GM23338 (cell line): Measurements from ENCODE around the gene KRTAP10-1. TPM values are rescaled to one million over a fixed set of nuclear protein-coding genes. Genes with fewer than 3 reads are reported as not detected.

Source experiments
- ATAC-seq: fragments of 200-7000 bp; cut with Tn5 transposase; 3 replicates; pipeline ENCODE4 v1.9.1; 2020
- DNase-seq: peaks from one replicate; pipeline ENCODE4 v3.0.0-alpha.2; 2015; ENCODE audit warnings: low spot score
- H2AFZ ChIP-seq: fragments of 200-600 bp; sonication (generic); 2 replicates; pipeline ENCODE4 v1.8.0; 2016; ENCODE audit warnings: antibody characterized with exemption, mild to moderate bottlenecking, moderate library complexity
- H3F3A ChIP-seq: fragments of 200-600 bp; sonication (generic); replicated peaks from 2 replicates; pipeline ENCODE4 v1.8.0; 2017; ENCODE audit warnings: antibody characterized with exemption, mixed run types, low read depth
- H3K27ac ChIP-seq: fragments of 200-600 bp; sonication (generic); 2 replicates; pipeline ENCODE4 v1.6.1; 2016; ENCODE audit warnings: low read depth
- H3K27me3 ChIP-seq: fragments of 200-600 bp; sonication (generic); 2 replicates; pipeline ENCODE4 v1.8.0; 2016; ENCODE audit warnings: mild to moderate bottlenecking, mixed run types, moderate library complexity; ENCODE audit not compliant: insufficient read depth
- H3K36me3 ChIP-seq: fragments of 200-600 bp; sonication (generic); 2 replicates; pipeline ENCODE4 v1.8.0; 2016; ENCODE audit warnings: mild to moderate bottlenecking; ENCODE audit not compliant: insufficient read depth
- H3K4me1 ChIP-seq: fragments of 200-600 bp; sonication (generic); 2 replicates; pipeline ENCODE4 v1.8.0; 2016; ENCODE audit warnings: mild to moderate bottlenecking, moderate library complexity; ENCODE audit not compliant: insufficient read depth
- H3K4me2 ChIP-seq: fragments of 200-600 bp; sonication (generic); 2 replicates; pipeline ENCODE4 v1.7.1; 2017; ENCODE audit warnings: mixed run types
- H3K4me3 ChIP-seq: fragments of 200-600 bp; sonication (generic); 2 replicates; pipeline ENCODE4 v1.6.1; 2016; ENCODE audit warnings: mixed run types
- H3K79me2 ChIP-seq: fragments of 200-600 bp; sonication (generic); replicated peaks from 2 replicates; pipeline ENCODE4 v1.8.0; 2017; ENCODE audit warnings: mild to moderate bottlenecking; ENCODE audit not compliant: insufficient read depth
- H3K9me2 ChIP-seq: fragments of 200-600 bp; sonication (generic); 2 replicates; pipeline ENCODE4 v1.8.0; 2017; ENCODE audit not compliant: insufficient read depth
- H4K20me1 ChIP-seq: fragments of 200-600 bp; sonication (generic); replicated peaks from 2 replicates; pipeline ENCODE4 v1.8.0; 2017; ENCODE audit warnings: mild to moderate bottlenecking; ENCODE audit not compliant: insufficient read depth
- H3K27ac Mint-ChIP-seq: 2 replicates; pipeline ENCODE4 v1.8.0; 2020; ENCODE audit warnings: inconsistent platforms, mild to moderate bottlenecking, moderate library complexity, mixed read lengths
- H3K27me3 Mint-ChIP-seq: 3 replicates; pipeline ENCODE4 v1.8.0; 2022; ENCODE audit warnings: low read depth, mild to moderate bottlenecking, moderate library complexity, mixed read lengths, inconsistent platforms; ENCODE audit not compliant: insufficient read depth, poor library complexity
- H3K36me3 Mint-ChIP-seq: 3 replicates; pipeline ENCODE4 v1.8.0; 2021; ENCODE audit warnings: low read depth, mild to moderate bottlenecking, inconsistent platforms, moderate library complexity, mixed read lengths
- H3K4me1 Mint-ChIP-seq: 3 replicates; pipeline ENCODE4 v1.8.0; 2020; ENCODE audit warnings: mild to moderate bottlenecking, inconsistent platforms, mixed read lengths
- H3K4me3 Mint-ChIP-seq: 3 replicates; pipeline ENCODE4 v1.8.0; 2021; ENCODE audit warnings: moderate library complexity, mild to moderate bottlenecking, inconsistent platforms, mixed read lengths
- H3K9me3 Mint-ChIP-seq: 3 replicates; pipeline ENCODE4 v1.8.0; 2020; ENCODE audit warnings: moderate library complexity, mild to moderate bottlenecking, inconsistent platforms, mixed read lengths
- CREB1 ChIP-seq: fragments of 250-450 bp; sonication (Bioruptor Pico); IDR thresholded peaks from 2 replicates; pipeline ENCODE4 v1.5.0; 2020; ENCODE audit warnings: low read depth, mild to moderate bottlenecking, moderate library complexity
- EZH2 ChIP-seq: fragments of 200-600 bp; sonication (generic); IDR thresholded peaks from one replicate; pipeline ENCODE4 v1.8.0; 2017; ENCODE audit warnings: antibody characterized with exemption, mild to moderate bottlenecking, low read depth; ENCODE audit not compliant: unreplicated experiment
- JUNB ChIP-seq: IDR thresholded peaks from one replicate; pipeline ENCODE4 v1.6.1; 2016; ENCODE audit warnings: antibody characterized with exemption; ENCODE audit not compliant: unreplicated experiment
- NANOG ChIP-seq: IDR thresholded peaks from 2 replicates; pipeline ENCODE4 v1.6.1; 2016; ENCODE audit warnings: antibody characterized with exemption, borderline replicate concordance
- POLR2AphosphoS5 ChIP-seq: IDR thresholded peaks from 2 replicates; pipeline ENCODE4 v1.6.1; 2016; ENCODE audit warnings: antibody characterized with exemption, low read depth
- REST ChIP-seq: IDR thresholded peaks from one replicate; pipeline ENCODE4 v1.6.1; 2018; ENCODE audit warnings: antibody characterized with exemption; ENCODE audit not compliant: unreplicated experiment
- ZNF114 ChIP-seq: fragments of 250-450 bp; sonication (Bioruptor Pico); IDR thresholded peaks from 2 replicates; pipeline ENCODE4 v1.5.0; 2020; ENCODE audit warnings: mild to moderate bottlenecking, moderate library complexity
- polyA plus RNA-seq: library from polyadenylated mRNA; unstranded; fragments of >200 nt; fragmentation: Nextera tagmentation; extraction: Ambion mirVana; gene quantifications from 2 replicates; pipeline ENCODE4 v1.2.1, GENCODE V29; 2016
- total RNA-seq: library from RNA; depleted of rRNA; stranded (reverse); fragments of >200 nt; shearing (Covaris generic); gene quantifications from 2 replicates; pipeline ENCODE4 v1.2.3, GENCODE V29; 2014
- TF ChIP-seq, protein P1 (sequence below), 2 experiments: fragments of 200-600 bp in 1 of 2; sonication (generic) in 1 of 2; conservative IDR thresholded peaks; 2 replicates each; pipeline versions ENCODE4 v1.5.1 to v1.6.1; 2016 to 2017; ENCODE audit warnings: antibody characterized with exemption in 2 of 2, low read depth in 2 of 2, mild to moderate bottlenecking in 2 of 2, moderate library complexity in 1 of 2
- TF ChIP-seq, protein P2 (sequence below): IDR thresholded peaks from 2 replicates; pipeline ENCODE4 v1.6.1; 2016; ENCODE audit warnings: antibody characterized with exemption
- TF ChIP-seq, protein P3 (sequence below): fragments of 250-450 bp; sonication (Bioruptor Pico); IDR thresholded peaks from 2 replicates; pipeline ENCODE4 v1.5.0; 2020; ENCODE audit warnings: mild to moderate bottlenecking, moderate library complexity

Gene KRTAP10-1
- total and polyA plus RNA-seq, 2 experiments from 2014 or later: not detected

DNA sequence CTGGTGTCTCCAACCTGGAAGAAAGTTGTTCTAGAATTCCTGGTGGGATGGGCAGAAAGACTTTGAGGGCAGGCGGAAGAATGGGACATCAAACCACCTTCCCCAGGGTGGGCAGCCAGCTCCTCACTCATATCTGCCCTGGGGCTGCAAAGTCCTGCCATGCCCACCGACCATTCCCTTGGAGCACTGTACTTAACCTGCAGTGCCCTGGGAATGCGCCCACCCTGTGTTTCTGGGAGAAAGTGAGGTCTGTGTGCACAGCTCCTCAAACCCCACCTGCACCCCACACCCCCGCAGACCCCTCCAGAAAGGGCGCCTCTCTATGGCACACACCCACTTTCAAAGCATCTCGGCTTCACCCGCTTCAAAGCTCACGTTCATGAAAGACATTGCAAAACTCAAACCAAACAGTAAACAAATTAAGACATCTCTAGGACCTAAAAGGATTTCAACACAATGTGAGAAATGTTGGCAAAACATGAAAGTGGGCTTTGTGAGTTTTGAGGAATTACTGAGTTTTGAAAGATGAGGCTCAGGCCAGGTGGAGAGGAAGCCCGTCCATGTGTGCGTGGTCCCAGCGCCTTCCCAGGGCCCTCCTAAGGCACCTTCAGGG, 25.1 kb downstream of the KRTAP10-1 start (continued):
- TF ChIP-seq CREB1 (CRISPR knock-in tag) (no peak), JUNB (no peak), REST (no peak), EZH2 (no peak), NANOG (no peak)
- TF ChIP-seq, protein P1, sequence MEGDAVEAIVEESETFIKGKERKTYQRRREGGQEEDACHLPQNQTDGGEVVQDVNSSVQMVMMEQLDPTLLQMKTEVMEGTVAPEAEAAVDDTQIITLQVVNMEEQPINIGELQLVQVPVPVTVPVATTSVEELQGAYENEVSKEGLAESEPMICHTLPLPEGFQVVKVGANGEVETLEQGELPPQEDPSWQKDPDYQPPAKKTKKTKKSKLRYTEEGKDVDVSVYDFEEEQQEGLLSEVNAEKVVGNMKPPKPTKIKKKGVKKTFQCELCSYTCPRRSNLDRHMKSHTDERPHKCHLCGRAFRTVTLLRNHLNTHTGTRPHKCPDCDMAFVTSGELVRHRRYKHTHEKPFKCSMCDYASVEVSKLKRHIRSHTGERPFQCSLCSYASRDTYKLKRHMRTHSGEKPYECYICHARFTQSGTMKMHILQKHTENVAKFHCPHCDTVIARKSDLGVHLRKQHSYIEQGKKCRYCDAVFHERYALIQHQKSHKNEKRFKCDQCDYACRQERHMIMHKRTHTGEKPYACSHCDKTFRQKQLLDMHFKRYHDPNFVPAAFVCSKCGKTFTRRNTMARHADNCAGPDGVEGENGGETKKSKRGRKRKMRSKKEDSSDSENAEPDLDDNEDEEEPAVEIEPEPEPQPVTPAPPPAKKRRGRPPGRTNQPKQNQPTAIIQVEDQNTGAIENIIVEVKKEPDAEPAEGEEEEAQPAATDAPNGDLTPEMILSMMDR (conservative IDR thresholded peaks at IDR 0.05; ENCODE audit: low read depth in 2 of 2): no peak
- TF ChIP-seq, protein P2, sequence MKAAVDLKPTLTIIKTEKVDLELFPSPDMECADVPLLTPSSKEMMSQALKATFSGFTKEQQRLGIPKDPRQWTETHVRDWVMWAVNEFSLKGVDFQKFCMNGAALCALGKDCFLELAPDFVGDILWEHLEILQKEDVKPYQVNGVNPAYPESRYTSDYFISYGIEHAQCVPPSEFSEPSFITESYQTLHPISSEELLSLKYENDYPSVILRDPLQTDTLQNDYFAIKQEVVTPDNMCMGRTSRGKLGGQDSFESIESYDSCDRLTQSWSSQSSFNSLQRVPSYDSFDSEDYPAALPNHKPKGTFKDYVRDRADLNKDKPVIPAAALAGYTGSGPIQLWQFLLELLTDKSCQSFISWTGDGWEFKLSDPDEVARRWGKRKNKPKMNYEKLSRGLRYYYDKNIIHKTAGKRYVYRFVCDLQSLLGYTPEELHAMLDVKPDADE: no peak

DNA sequence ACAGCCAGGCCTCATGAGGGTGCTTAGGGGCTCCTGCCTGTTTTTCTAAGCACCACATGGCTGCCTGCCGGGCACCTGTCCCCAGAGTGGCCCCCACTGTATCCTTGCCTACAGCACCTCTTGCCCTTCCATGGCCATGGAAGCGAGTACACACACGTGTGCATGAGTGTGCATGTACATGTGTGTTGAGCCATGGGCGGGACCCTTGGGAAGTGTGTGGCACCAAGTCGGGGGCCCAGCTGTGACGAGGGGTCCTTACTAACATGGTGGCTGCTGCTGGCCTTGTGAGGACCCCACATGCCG, 25.8 kb downstream of the KRTAP10-1 start:
- Histone ChIP-seq H3K9me2 (0 out of 2 replicates have a peak, but pooled peaks cover 6% of the 10 kb centered on the region), H3K79me2 (no peaks in the 10 kb centered on the region), H3K27ac (no peak overlapping the region), H4K20me1 (no peaks in the 10 kb centered on the region), H3K4me2 (no peak overlapping the region), H2AFZ (no peak overlapping the region), H3K4me1 (no peaks in the 10 kb centered on the region), H3K27me3 (no peaks in the 10 kb centered on the region), H3K36me3 (no peaks in the 10 kb centered on the region), H3K4me3 (no peak overlapping the region), H3F3A (no peaks in the 10 kb centered on the region)
- no peaks in the 10 kb centered on the region; the same call in 2 of the 3 replicates for H3K4me1 Mint-ChIP-seq
- DNase-seq (no peak), ATAC-seq (no peak)
- H3K27me3 Mint-ChIP-seq: peaks cover 13% of the 10 kb centered on the region
- no peak overlapping the region for H3K27ac Mint-ChIP-seq
- TF ChIP-seq ZNF114: no peak
- TF ChIP-seq, protein P3, sequence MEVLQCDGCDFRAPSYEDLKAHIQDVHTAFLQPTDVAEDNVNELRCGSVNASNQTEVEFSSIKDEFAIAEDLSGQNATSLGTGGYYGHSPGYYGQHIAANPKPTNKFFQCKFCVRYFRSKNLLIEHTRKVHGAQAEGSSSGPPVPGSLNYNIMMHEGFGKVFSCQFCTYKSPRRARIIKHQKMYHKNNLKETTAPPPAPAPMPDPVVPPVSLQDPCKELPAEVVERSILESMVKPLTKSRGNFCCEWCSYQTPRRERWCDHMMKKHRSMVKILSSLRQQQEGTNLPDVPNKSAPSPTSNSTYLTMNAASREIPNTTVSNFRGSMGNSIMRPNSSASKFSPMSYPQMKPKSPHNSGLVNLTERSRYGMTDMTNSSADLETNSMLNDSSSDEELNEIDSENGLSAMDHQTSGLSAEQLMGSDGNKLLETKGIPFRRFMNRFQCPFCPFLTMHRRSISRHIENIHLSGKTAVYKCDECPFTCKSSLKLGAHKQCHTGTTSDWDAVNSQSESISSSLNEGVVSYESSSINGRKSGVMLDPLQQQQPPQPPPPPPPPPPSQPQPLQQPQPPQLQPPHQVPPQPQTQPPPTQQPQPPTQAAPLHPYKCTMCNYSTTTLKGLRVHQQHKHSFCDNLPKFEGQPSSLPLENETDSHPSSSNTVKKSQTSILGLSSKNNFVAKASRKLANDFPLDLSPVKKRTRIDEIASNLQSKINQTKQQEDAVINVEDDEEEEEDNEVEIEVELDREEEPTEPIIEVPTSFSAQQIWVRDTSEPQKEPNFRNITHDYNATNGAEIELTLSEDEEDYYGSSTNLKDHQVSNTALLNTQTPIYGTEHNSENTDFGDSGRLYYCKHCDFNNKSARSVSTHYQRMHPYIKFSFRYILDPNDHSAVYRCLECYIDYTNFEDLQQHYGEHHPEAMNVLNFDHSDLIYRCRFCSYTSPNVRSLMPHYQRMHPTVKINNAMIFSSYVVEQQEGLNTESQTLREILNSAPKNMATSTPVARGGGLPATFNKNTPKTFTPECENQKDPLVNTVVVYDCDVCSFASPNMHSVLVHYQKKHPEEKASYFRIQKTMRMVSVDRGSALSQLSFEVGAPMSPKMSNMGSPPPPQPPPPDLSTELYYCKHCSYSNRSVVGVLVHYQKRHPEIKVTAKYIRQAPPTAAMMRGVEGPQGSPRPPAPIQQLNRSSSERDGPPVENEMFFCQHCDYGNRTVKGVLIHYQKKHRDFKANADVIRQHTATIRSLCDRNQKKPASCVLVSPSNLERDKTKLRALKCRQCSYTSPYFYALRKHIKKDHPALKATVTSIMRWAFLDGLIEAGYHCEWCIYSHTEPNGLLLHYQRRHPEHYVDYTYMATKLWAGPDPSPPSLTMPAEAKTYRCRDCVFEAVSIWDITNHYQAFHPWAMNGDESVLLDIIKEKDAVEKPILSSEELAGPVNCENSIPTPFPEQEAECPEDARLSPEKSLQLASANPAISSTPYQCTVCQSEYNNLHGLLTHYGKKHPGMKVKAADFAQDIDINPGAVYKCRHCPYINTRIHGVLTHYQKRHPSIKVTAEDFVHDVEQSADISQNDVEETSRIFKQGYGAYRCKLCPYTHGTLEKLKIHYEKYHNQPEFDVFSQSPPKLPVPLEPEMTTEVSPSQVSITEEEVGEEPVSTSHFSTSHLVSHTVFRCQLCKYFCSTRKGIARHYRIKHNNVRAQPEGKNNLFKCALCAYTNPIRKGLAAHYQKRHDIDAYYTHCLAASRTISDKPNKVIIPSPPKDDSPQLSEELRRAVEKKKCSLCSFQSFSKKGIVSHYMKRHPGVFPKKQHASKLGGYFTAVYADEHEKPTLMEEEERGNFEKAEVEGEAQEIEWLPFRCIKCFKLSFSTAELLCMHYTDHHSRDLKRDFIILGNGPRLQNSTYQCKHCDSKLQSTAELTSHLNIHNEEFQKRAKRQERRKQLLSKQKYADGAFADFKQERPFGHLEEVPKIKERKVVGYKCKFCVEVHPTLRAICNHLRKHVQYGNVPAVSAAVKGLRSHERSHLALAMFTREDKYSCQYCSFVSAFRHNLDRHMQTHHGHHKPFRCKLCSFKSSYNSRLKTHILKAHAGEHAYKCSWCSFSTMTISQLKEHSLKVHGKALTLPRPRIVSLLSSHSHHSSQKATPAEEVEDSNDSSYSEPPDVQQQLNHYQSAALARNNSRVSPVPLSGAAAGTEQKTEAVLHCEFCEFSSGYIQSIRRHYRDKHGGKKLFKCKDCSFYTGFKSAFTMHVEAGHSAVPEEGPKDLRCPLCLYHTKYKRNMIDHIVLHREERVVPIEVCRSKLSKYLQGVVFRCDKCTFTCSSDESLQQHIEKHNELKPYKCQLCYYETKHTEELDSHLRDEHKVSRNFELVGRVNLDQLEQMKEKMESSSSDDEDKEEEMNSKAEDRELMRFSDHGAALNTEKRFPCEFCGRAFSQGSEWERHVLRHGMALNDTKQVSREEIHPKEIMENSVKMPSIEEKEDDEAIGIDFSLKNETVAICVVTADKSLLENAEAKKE (CRISPR knock-in tag): no peak
- no peak for TF ChIP-seq POLR2AphosphoS5
- TF ChIP-seq CREB1 (CRISPR knock-in tag): no peak
- peaks cover 4% of the 10 kb centered on the region; the same call in 1 of the 3 replicates for H3K36me3 Mint-ChIP-seq
- peaks cover 3% of the 10 kb centered on the region; the same call in 1 of the 3 replicates for H3K9me3 Mint-ChIP-seq
- no peak overlapping the region for H3K4me3 Mint-ChIP-seq
